Measurements from ENCODE around the gene RPL22.

DNA sequence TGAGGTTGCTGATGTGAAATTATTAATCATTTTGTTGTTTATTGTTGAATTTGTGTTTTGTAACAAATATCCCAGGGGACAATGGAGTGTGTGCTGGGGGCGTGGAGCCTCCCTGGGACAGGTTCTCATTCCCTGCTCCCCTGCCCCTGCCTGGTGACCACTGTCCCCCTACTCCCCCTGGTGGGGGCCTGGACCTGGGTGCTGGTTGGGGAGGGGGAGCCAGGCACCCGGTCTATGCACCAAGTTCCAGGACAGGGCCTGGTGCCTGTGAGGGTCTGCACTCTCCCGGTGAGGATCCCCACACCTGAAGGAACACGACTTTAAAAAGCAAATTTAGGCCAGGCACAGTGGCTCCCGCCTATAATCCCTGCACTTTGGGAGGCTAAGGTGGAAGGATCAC is 61.6 kb downstream of the RPL22 start:
- TF ChIP-seq POLR2A (IDR thresholded peaks at IDR 0.05; ENCODE audit: low read depth, low read length) (no peak), TAF1 (IDR thresholded peaks at IDR 0.05; ENCODE audit: low read depth, low read length) (no peak)
